Measurements from ENCODE around the gene SETD1B. TPM values are rescaled to one million over a fixed set of nuclear protein-coding genes. Genes with fewer than 3 reads are reported as not detected.

Gene SETD1B
- total RNA-seq, 2 experiments from 2014 or later: 13.7 to 14.0 TPM

DNA sequence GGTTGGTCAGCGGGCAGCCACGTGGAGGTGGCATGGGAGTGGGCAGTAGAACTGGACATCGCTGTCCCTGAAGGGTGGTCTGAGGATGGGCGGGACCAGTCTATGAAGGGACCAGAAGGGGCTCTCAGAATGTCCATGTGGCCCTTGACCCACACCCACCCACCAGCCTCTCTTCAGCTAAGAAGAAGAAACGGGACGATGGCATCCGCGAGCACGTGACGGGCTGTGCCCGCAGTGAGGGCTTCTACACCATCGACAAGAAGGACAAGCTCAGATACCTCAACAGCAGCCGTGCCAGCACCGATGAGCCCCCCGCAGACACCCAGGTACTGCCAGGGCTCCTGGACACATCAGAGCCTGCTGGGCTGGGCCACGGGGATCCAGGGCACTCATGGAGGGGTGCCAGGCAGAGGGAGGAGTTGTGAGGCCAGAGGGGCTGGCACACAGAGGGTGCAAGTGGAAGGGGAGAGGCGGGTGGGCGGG, 21.3 kb downstream of the SETD1B start:
- DNase-seq (no peak), ATAC-seq (no peak)
- H3K4me1 Mint-ChIP-seq: no peaks in the 10 kb centered on the region
- no peak overlapping the region for H3K4me3 Mint-ChIP-seq
- CTCF ChIA-PET: no interaction called here
- H3K9me3 Mint-ChIP-seq (ENCODE audit: low read depth): no peaks in the 10 kb centered on the region
- POLR2A ChIA-PET: no interaction called here
- no peaks in the 10 kb centered on the region for H3K27me3 Mint-ChIP-seq
- intact Hi-C loops (cut with DNase I, micrococcal nuclease): no loop called here
- H3K27ac Mint-ChIP-seq: no peak overlapping the region
- H3K36me3 Mint-ChIP-seq (ENCODE audit: low read depth): peaks cover 37% of the 10 kb centered on the region

DNA sequence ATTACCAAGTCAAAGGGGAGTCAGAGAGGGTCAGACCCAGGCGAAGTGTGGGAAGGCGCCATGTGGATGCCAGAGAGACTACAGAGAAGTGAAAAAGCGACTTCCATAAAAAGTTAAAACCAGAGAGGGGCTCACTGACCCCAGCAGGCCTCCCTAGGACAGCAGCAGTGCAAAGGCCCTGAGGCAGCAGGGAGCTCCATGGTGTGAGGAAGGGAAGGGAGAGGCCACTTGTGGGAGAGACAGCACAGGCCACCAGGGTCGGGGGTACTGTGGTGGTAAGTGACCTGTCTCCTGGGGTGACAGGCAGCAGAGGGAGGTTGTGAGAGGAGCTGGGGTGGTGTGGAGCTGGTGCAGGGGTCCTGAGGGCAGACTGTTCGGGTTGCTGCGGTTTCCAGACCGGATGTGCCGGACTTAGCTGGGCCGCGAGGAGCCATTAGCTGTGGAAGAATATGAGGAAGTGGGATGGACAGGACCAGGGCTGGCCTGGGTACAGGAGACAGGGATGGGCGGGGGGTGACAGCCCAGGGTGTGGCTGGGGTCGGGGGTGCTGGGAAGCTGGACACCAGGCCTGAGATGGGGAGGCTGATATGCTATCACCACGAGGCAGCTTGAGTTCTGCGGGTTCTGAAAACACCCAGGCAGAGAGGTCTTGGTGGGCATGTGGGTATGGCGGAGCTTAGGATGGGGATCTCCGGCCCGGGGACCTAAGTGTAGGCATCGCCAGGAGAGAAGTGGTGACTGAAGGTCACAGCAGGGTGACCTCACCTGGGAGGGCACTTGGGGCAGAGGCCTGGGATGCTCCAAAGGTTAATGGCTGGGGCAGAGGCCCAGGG, 22.7 kb downstream of the SETD1B start:
- POLR2A ChIA-PET: interaction anchor here (0.6 kb wide), 1 partner anchor 144 kb away, joined by 3 read pairs; no protein-coding TSS in a partner anchor

DNA sequence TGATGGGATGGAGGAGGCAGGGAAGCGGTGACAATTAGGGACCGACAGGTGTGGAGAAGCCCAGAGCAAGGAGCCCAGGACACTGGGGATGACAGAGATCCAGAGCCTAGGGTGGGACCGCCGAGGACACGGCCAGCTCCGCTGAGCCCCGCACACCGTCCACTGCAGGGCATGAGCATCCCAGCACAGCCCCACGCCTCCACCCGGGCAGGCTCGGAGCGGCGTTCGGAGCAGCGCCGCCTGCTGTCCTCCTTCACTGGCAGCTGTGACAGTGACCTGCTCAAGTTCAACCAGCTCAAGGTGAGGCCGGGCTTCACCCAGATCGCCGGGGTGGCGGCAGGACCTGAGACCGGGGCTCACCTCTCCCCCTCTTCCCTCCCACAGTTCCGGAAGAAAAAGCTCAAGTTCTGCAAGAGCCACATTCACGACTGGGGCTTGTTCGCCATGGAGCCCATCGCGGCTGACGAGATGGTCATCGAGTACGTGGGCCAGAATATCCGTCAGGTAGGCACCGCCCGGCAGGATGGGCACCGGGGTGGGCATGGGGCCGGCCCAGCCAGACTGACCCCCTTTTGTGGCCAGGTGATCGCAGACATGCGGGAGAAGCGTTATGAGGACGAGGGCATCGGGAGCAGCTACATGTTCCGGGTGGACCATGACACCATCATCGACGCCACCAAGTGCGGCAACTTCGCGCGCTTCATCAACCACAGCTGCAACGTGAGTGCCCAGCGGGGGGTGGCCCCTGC, 23.7 kb downstream of the SETD1B start:
- no peak for ATAC-seq

More for the DNA sequence above, 22.7 kb downstream of the SETD1B start:
- H3K36me3 Mint-ChIP-seq (ENCODE audit: low read depth): peaks cover 34% of the 10 kb centered on the region
- intact Hi-C loops (cut with DNase I, micrococcal nuclease): no loop called here
- H3K9me3 Mint-ChIP-seq (ENCODE audit: low read depth): no peaks in the 10 kb centered on the region
- H3K27ac Mint-ChIP-seq: peak overlapping the region; percentile 53
- no peak overlapping the region for H3K4me3 Mint-ChIP-seq
- no peak for DNase-seq
- CTCF ChIA-PET: interaction anchor here (0.6 to 0.8 kb wide), 3 partner anchors 15 to 165 kb away, joined by 3 read pairs; no protein-coding TSS in a partner anchor
- no peak for ATAC-seq
- H3K27me3 Mint-ChIP-seq: no peaks in the 10 kb centered on the region
- H3K4me1 Mint-ChIP-seq: no peaks in the 10 kb centered on the region

DNA sequence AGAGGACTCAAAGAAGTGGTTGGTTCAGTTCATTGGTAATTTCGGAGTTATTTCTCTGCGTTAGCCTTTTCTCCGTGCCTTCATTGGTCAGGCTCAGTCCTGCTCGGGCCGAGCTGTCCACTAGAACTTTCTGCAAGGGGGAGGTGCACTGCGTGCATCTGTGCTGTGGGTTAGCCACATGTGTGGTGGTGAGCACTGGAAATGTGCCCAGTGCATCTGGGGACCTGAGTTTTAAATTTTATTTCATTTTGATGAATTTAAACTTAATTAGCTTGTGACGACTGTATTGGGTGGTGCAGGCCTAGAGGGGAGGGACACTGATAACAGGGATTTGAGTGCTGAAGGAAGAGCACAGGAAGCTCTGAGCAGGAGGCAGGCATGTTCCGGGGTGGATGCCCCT, 24.5 kb downstream of the SETD1B start:
- POLR2A ChIA-PET: no interaction called here
- H3K27ac Mint-ChIP-seq: no peak overlapping the region
- H3K4me3 Mint-ChIP-seq: no peak overlapping the region
- CTCF ChIA-PET: interaction anchor here (0.6 to 0.8 kb wide), 3 partner anchors 34 to 249 kb away, joined by 3 to 4 read pairs (median 3); partner anchors contain the start of gene PSMD9
- intact Hi-C loops (cut with DNase I, micrococcal nuclease): no loop called here
- no peaks in the 10 kb centered on the region for H3K9me3 Mint-ChIP-seq (ENCODE audit: low read depth)
- peaks cover 2% of the 10 kb centered on the region for H3K4me1 Mint-ChIP-seq
- H3K27me3 Mint-ChIP-seq: no peaks in the 10 kb centered on the region
- ATAC-seq (no peak), DNase-seq (no peak)
- peaks cover 34% of the 10 kb centered on the region for H3K36me3 Mint-ChIP-seq (ENCODE audit: low read depth)

More for the DNA sequence above, 23.7 kb downstream of the SETD1B start:
- Mint-ChIP-seq H3K36me3 (ENCODE audit: low read depth) (peaks cover 34% of the 10 kb centered on the region), H3K4me1 (peaks cover under 1% of the 10 kb centered on the region), H3K27ac (no peak overlapping the region), H3K9me3 (ENCODE audit: low read depth) (no peaks in the 10 kb centered on the region), H3K27me3 (no peaks in the 10 kb centered on the region), H3K4me3 (no peak overlapping the region)
- POLR2A ChIA-PET: interaction anchor here (0.6 kb wide), 1 partner anchor 145 kb away, joined by 3 read pairs; no protein-coding TSS in a partner anchor
- CTCF ChIA-PET: interaction anchor here (0.5 to 0.8 kb wide), 4 partner anchors 16 to 174 kb away, joined by 3 read pairs; partner anchors contain the start of gene PSMD9
- DNase-seq: no peak
- intact Hi-C loops (cut with DNase I, micrococcal nuclease): no loop called here

- no peak for DNase-seq
- intact Hi-C loops (cut with DNase I, micrococcal nuclease): no loop called here
- no peak for ATAC-seq
- ChIA-PET POLR2A (no interaction called here), CTCF (interaction anchor here (0.7 kb wide), 1 partner anchor 35 kb away, joined by 3 read pairs; no protein-coding TSS in a partner anchor)
- peaks cover 32% of the 10 kb centered on the region for H3K36me3 Mint-ChIP-seq (ENCODE audit: low read depth)
- H3K27ac Mint-ChIP-seq: peak overlapping the region; percentile 32
- H3K9me3 Mint-ChIP-seq (ENCODE audit: low read depth): no peaks in the 10 kb centered on the region
- H3K27me3 Mint-ChIP-seq: no peaks in the 10 kb centered on the region
- no peak overlapping the region for H3K4me3 Mint-ChIP-seq
- peaks cover 2% of the 10 kb centered on the region for H3K4me1 Mint-ChIP-seq
Observed at GRCh38 chr12:121828826-121829225, 25.0 kb downstream of the SETD1B start.

DNA sequence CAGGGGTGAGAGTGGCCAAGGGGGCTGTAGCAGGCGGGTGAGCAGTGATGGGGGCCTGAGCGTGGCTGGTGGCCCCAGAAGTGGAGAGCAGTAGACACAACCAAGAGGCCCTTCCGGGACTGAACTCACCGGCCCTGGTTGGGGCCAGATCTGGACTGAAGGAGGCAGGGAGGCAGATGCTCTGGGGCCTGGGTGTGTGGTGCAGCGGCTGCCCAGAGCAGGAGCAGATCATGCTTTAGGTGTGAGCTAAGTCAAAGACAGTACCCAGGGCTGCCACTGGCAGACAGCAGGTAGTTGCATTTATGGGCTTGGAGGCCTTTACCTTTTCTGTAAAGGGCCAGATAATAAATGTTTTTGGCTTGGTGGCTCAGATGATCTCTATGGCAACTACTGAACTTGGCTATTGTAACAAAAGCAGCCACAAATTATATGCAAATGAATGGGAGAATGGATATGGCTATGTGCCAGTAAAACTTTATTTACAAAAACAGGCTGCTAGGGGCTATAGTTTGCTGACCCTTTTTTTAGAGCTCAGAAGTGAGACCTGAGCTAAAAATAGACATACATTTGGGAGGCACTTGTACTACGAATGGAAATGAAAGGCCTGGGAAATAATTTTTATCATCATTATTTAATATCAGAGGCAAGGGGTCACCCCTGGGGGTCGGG, 25.6 kb downstream of the SETD1B start:
- H3K4me1 Mint-ChIP-seq: peaks cover 2% of the 10 kb centered on the region
- no peaks in the 10 kb centered on the region for H3K9me3 Mint-ChIP-seq (ENCODE audit: low read depth)
- H3K27ac Mint-ChIP-seq: no peak overlapping the region
- H3K27me3 Mint-ChIP-seq: no peaks in the 10 kb centered on the region
- CTCF ChIA-PET: interaction anchor here (0.6 kb wide), 1 partner anchor 21 kb away, joined by 4 read pairs; no protein-coding TSS in a partner anchor
- no peak overlapping the region for H3K4me3 Mint-ChIP-seq
- no peak for ATAC-seq
- intact Hi-C loops (cut with DNase I, micrococcal nuclease): no loop called here
- DNase-seq: no peak
- peaks cover 31% of the 10 kb centered on the region for H3K36me3 Mint-ChIP-seq (ENCODE audit: low read depth)
- POLR2A ChIA-PET: no interaction called here

GRCh38 chr12:121830134-121830533, 26.3 kb downstream of the SETD1B start:
- intact Hi-C loops (cut with DNase I, micrococcal nuclease): no loop called here

DNA sequence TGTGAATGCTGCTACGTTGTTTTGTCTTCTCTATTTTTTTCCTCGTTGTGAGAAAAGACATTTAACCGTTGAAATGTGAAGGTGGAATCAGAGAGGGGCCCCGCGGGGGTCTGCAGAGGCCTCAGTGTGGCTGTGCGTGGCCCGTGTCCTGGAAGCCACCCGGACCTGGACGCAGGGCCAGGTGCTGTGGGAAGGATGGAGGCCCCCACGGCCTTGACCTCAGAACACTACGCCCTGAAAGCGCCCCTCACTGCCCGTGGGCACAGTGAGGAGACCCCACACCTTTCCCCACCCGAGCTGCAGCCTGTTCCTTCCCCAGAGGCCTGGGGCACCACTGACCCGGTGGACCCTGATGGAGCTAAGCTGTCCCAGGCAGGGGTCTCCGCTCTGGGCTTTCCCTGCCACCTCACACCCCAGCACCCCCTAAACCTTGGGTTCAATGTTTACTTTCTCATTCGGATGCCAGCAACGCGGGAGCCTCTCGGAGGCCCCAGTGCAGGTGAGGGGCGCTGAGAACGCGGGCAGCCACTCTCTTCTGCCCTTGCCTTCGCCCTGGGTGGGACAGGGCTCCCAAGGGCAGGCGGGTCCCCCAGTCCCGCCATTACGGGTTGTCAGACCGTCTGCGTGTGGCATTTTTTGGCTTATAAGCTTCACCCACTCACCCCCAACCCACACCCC, 26.9 kb downstream of the SETD1B start:
- Mint-ChIP-seq H3K36me3 (ENCODE audit: low read depth) (peaks cover 31% of the 10 kb centered on the region), H3K4me1 (peaks cover 2% of the 10 kb centered on the region), H3K4me3 (no peak overlapping the region), H3K27ac (no peak overlapping the region), H3K27me3 (no peaks in the 10 kb centered on the region), H3K9me3 (ENCODE audit: low read depth) (no peaks in the 10 kb centered on the region)
- intact Hi-C loops (cut with DNase I, micrococcal nuclease): no loop called here
- ChIA-PET POLR2A (no interaction called here), CTCF (no interaction called here)
- no peak for DNase-seq
- no peak for ATAC-seq

More at GRCh38 chr12:121830134-121830533, 26.3 kb downstream of the SETD1B start:
- Mint-ChIP-seq H3K27ac (no peak overlapping the region), H3K27me3 (no peaks in the 10 kb centered on the region), H3K9me3 (ENCODE audit: low read depth) (no peaks in the 10 kb centered on the region), H3K4me1 (peaks cover 2% of the 10 kb centered on the region), H3K36me3 (ENCODE audit: low read depth) (peaks cover 31% of the 10 kb centered on the region), H3K4me3 (no peak overlapping the region)
- no peak for ATAC-seq
- CTCF ChIA-PET: no interaction called here
- DNase-seq: no peak
- POLR2A ChIA-PET: no interaction called here

DNA sequence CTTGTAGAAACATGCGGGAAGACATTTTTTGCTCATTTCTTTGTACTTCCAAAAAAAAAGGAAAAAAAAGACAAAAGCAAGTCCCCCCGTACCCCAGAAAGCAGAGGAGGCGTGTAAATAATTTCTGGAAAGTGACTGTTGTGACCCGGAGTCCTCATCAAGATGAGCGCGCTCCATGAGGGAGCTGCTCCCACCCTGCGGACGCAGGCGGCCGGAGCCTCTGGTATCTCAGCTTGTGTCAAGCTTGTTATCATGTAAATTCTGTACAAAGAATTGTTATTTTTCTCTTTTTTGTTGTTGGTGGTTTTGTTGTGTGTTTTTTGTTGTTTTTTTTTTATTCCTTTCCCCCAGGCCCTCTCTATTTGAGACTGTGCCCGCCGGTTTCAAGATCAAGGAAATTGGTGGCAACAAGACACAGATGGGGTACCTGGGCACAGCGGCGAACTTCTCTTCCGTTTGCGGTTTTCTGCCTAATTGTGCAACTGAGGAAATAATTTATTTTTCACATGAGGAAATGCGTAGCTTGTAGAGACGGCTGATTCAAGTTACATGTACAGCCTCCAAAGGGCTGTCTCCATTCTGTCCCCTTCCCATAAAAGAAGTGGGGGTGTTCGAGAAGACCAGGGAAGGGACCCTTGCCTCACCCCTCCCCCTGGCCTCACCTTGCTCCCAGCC, 27.9 kb downstream of the SETD1B start:
- DNase-seq (no peak), ATAC-seq (no peak)
- peaks cover 27% of the 10 kb centered on the region for H3K36me3 Mint-ChIP-seq (ENCODE audit: low read depth)
- H3K9me3 Mint-ChIP-seq (ENCODE audit: low read depth): no peaks in the 10 kb centered on the region
- ChIA-PET CTCF (no interaction called here), POLR2A (no interaction called here)
- H3K4me3 Mint-ChIP-seq: no peak overlapping the region
- intact Hi-C loops (cut with DNase I, micrococcal nuclease): no loop called here
- peaks cover 2% of the 10 kb centered on the region for H3K4me1 Mint-ChIP-seq
- H3K27ac Mint-ChIP-seq: no peak overlapping the region
- H3K27me3 Mint-ChIP-seq: no peaks in the 10 kb centered on the region

DNA sequence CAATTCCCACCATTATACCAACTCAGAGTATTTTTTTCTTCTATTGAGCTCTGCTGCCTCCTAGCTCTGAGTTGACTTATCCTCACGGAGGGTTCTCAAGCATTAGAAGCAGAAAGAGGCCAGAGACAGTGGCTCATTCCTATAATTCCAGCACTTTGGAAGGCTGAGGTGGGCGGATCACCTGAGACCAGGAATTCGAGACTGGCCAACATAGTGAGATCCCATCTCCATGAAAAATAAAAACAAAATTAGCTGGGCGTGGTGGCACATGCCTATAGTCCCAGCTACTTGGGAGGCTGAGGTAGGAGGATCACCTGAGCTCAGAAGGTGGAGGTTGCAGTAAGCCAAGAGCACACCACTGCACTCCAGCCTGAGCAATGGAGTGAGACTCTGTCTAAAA, 33.9 kb downstream of the SETD1B start:
- Mint-ChIP-seq H3K9me3 (ENCODE audit: low read depth) (no peaks in the 10 kb centered on the region), H3K36me3 (ENCODE audit: low read depth) (no peaks in the 10 kb centered on the region), H3K27ac (no peak overlapping the region), H3K27me3 (no peaks in the 10 kb centered on the region), H3K4me3 (no peak overlapping the region), H3K4me1 (peaks cover 14% of the 10 kb centered on the region)
- intact Hi-C loops (cut with DNase I, micrococcal nuclease): loop anchor here in 1 of 2 experiments (2.0 kb wide), 1 partner anchor 35 kb away; no protein-coding TSS in a partner anchor
- no peak for DNase-seq
- no peak for ATAC-seq
- ChIA-PET CTCF (interaction anchor here (0.6 to 3.0 kb wide), 3 partner anchors 36 to 184 kb away, joined by 3 to 17 read pairs (median 4); partner anchors contain the start of gene RHOF), POLR2A (interaction anchor here (0.6 to 0.9 kb wide), 2 partner anchors 38 to 43 kb away, joined by 3 read pairs; no protein-coding TSS in a partner anchor)
